GM13976 (cell line): Measurements from ENCODE around the gene PDCD6IP.

Source experiments
- DNase-seq: peaks from one replicate; pipeline ENCODE4 v3.0.0; 2012; ENCODE audit warnings: low spot score
- CTCF ChIP-seq: IDR thresholded peaks from 2 replicates; pipeline ENCODE4 v1.5.1; 2012; ENCODE audit warnings: borderline replicate concordance, mild to moderate bottlenecking; ENCODE audit not compliant: insufficient read depth; ENCODE audit errors: extremely low read depth, missing control alignments, control extremely low read depth
- in situ Hi-C: fragments of 300-500 bp; cut with MboI; formaldehyde crosslinking; loops from one replicate; pipeline ENCODE4 v1.12.0; 2022; ENCODE audit warnings: low sequenced_read_pairs, mixed read lengths, inconsistent platforms; ENCODE audit not compliant: unreplicated experiment

Gene PDCD6IP

DNA sequence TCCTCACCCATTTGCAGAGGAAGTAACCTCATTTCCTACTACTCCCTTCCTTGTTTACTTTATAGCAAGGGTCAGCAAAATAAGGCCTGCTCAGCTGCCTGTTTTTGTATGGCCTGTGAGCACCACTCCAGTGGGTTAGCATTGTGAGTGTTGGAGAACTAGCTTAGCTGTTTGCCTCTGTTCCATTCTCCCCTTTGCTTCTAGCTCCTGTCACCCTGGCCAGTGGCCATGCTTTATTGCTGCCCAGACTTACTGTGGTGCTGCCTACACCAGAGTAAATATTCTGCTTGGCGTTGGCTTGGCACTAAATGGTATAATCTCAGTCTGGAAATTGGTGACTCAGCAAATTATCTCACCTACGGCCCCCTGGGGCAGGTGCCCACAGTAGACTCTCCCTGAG lies 8.8 kb downstream of the PDCD6IP start:
- DNase-seq: no peak
- in situ Hi-C loops: no loop called here
- no peak for TF ChIP-seq CTCF

GRCh38 chr3:33808559-33808958 lies 10.1 kb downstream of the PDCD6IP start:
- DNase-seq: no peak
- in situ Hi-C loops: no loop called here
- TF ChIP-seq CTCF: no peak

DNA sequence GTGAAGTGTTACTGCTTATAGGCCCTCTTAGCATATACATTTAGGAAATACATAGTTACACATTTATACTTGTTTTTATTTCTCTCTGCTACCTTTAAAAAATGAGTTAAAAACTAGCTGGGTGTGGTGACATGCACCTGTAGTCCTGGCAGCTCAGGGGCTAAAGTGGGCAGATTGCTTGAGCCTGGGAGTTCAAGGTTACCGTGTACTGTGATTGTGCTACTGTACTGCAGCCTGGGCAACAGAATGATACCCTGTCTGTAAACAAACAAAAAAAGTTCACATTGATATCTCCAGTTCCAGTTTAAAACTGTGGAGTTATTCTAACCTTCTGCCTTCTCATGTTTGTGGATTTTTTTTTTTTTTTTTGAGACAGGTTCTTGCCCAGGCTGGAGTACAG lies 12.1 kb downstream of the PDCD6IP start:
- TF ChIP-seq CTCF: no peak
- in situ Hi-C loops: no loop called here
- no peak for DNase-seq

DNA sequence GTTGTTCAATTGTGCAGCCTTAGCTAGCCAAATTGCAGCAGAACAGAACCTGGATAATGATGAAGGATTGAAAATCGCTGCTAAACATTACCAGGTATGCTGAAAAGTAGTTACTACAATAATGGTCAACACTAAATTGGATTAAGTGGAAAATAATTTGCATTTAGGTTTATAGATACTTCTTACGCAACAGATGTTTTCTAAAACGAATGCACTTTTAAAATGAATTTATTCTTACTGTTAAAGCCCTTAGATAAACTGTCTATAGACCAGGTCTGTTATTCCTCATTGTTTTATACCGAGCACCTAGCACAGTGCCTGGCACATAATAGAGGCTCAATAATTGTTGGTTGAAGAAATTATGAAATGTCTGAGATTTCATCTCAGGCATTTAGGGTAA lies 23.6 kb downstream of the PDCD6IP start:
- in situ Hi-C loops: no loop called here
- no peak for DNase-seq
- TF ChIP-seq CTCF: no peak

DNA sequence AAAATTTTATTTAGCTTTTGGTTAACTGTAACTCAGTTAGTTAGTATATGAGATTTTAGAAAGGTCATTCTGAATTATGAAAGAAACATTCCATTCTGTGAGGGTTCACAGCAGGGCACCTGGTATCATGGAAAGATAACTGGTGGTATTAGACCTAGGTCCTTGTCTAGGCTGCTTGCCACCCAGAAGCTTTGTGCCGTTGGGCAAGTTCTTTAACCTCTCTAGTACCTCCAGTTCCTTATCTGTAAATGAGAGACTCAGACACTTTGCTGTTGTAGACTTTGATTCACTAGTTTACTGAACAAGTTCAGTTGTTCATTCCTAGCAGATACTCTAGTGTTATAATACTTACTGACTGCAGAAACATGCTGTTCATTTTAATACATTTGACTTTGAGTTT lies 25.4 kb downstream of the PDCD6IP start:
- TF ChIP-seq CTCF: no peak
- no peak for DNase-seq
- in situ Hi-C loops: no loop called here

DNA sequence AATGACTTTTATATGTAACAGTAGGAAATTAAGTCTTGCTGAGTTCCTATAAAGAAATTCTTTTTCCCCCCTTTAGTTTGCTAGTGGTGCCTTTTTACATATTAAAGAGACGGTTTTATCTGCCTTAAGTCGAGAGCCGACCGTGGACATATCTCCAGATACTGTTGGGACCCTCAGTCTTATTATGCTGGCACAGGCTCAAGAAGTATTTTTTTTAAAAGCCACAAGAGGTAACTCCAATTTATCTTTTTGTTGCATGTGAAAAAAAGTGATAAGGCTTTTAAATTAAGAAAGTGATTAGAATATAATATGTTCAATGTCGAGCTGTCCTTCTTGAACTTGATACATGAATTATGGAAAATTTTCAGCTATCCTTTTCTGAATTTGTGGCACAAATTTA lies 26.7 kb downstream of the PDCD6IP start:
- DNase-seq: no peak
- no peak for TF ChIP-seq CTCF
- in situ Hi-C loops: no loop called here

DNA sequence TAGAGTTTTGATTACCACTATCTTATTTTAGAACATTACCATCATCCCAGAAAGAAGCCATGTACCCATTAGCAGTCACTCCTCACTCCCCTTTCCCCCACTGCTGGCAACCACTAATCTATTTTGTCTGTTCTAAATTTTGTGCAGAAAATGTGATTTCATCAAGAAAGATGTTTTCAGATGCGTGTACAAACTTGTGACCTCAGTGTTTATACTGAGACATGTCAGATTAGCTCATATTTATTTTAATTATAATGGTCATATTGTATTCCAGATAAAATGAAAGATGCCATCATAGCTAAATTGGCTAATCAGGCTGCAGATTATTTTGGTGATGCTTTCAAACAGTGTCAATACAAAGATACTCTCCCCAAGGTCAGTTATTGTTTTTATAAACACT lies 27.8 kb downstream of the PDCD6IP start:
- DNase-seq: no peak
- TF ChIP-seq CTCF: no peak
- in situ Hi-C loops: no loop called here
